GM21447 (cell line): ENCODE data around the gene DLEC1.
"Not testable (repeated sequence)": the region's sequence is repeated elsewhere in the genome, so short reads cannot be mapped to it uniquely, and the experiment has no call there.

ENCODE experiments used
- ATAC-seq: cut with Tn5 transposase; IDR thresholded peaks from one replicate; pipeline ENCODE4 v1.9.1; 2021; ENCODE audit not compliant: unreplicated experiment

The DLEC1 gene

GRCh38 chr3:38135621-38136277 lies 96.7 kb downstream of the DLEC1 start:
- not testable (repeated sequence) for ATAC-seq

GRCh38 chr3:38136393-38136776 lies 97.4 kb downstream of the DLEC1 start:
- ATAC-seq: peak; percentile 12

GRCh38 chr3:38136777-38137614 lies 98.0 kb downstream of the DLEC1 start, which contains the start of gene ACAA1:
Gene ACAA1, minus strand, starts transcription at chr3:38137127. Its CDS starts 92 bp downstream, at chr3:38137035.
- peak; percentile 86 for ATAC-seq

- no peak for ATAC-seq
Measured at GRCh38 chr3:38137615-38138348, 98.8 kb downstream of the DLEC1 start.

- ATAC-seq: peak; percentile 38
Measured at GRCh38 chr3:38138349-38139190, 99.6 kb downstream of the DLEC1 start, which contains the start of gene MYD88. Gene MYD88, plus strand, starts transcription at chr3:38138661. Its CDS starts 40 bp downstream, at chr3:38138701.

- ATAC-seq: no peak
Measured at GRCh38 chr3:38139191-38139590, 100.2 kb downstream of the DLEC1 start.

GRCh38 chr3:38139652-38140051 lies 100.6 kb downstream of the DLEC1 start:
- ATAC-seq: no peak

- ATAC-seq: no peak
Measured at GRCh38 chr3:38140326-38141172, 101.5 kb downstream of the DLEC1 start.

- no peak for ATAC-seq
Measured at GRCh38 chr3:38141173-38141951, 102.4 kb downstream of the DLEC1 start.

GRCh38 chr3:38141952-38142273 lies 102.9 kb downstream of the DLEC1 start:
- no peak for ATAC-seq

GRCh38 chr3:38142959-38143358 lies 104.0 kb downstream of the DLEC1 start:
- no peak for ATAC-seq

GRCh38 chr3:38143511-38143910 lies 104.5 kb downstream of the DLEC1 start:
- ATAC-seq: no peak

- ATAC-seq: no peak
Measured at GRCh38 chr3:38146504-38146903, 107.5 kb downstream of the DLEC1 start.

- ATAC-seq: no peak
Measured at GRCh38 chr3:38147421-38147820, 108.4 kb downstream of the DLEC1 start.

- no peak for ATAC-seq
Measured at GRCh38 chr3:38148311-38148882, 109.4 kb downstream of the DLEC1 start.

GRCh38 chr3:38149708-38150107 lies 110.7 kb downstream of the DLEC1 start:
- ATAC-seq: no peak

GRCh38 chr3:38150780-38151528 lies 111.9 kb downstream of the DLEC1 start:
- no peak for ATAC-seq

- ATAC-seq: no peak
Measured at GRCh38 chr3:38151667-38152265, 112.8 kb downstream of the DLEC1 start.
